GM19043 (cell line): ENCODE data around the gene TXNDC12.

ENCODE experiments used
- ATAC-seq: cut with Tn5 transposase; IDR thresholded peaks from one replicate; pipeline ENCODE4 v1.9.1; 2021; ENCODE audit warnings: low read depth; ENCODE audit not compliant: unreplicated experiment

Gene TXNDC12

DNA sequence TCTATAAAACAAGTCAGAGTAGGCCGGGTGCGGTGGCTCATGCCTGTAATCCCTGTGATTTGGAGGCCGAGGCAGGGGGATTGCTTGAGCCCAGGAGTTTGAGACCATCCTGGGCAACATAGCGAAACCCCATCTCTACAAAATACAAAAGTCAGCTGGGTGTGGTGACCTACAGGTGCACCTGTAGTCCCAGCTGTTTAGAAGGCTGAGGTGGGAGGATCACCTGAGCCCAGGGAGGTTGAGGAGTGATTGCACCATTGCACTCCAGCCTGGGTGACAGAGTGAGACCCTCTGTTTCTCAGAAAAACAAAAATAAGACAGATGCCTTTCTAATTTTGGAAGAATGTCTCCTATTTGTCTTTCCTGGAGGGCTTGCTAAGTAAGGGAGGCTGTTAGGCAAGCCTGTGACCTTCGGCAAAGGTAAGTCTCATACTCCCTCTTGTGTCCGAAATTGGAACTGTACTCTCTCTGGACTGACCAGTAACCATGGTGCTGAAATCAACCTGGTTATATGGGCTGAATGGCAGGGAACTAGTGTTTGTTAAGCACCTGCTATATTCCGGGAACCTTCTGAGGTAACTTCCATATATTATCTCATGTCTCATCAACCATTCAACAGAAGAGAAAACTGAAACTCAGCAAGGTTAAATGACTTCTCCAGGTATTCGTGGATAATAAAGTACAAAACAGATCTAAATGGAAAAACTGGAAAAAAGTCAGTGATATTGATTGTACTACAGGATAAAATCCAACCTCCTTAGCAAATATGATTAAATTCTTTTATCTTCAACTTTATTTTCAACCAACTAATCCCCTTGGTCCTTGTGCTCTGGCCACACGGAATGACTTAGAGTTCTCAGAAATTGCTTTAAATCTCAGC is 52.7 kb downstream of the TXNDC12 start:
- ATAC-seq = no peak

DNA sequence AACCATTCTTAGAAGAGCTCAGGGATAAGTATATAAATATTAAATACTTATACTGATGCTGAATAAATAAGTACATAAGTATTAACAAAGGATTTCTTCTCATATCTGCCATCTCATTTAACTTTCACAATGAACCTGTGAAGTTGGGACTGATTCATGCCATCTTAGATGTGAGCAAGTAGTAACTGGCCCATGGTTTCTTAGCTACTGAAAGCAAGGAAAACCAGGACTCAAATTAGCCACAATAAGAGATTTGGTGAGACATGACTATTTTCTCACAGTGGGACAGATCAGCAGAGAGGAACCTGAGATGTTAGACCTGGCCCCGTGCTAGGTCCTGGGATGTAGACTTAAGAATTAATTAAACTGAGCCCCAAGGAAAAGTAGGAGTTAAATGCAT is 56.3 kb downstream of the TXNDC12 start:
- no peak for ATAC-seq

DNA sequence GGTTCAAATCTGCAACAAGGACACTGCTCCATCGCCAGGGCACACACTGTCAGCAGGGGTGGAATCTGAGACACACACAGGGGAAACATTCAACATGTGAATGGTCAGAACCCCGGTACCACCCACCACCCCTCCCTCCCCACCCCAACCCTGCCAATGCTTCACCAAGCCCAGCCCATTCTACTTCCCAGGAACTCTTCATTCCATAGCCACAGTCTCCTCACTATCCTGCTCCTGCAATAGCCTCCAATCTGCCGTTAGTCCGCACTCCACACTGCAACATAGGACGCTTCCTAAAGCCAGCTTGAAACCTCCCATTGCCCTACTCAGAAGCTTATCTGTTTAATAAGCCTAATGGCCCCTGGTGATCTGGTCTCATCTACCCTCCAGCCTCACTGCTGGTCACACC is 57.0 kb downstream of the TXNDC12 start:
- ATAC-seq = no peak

DNA sequence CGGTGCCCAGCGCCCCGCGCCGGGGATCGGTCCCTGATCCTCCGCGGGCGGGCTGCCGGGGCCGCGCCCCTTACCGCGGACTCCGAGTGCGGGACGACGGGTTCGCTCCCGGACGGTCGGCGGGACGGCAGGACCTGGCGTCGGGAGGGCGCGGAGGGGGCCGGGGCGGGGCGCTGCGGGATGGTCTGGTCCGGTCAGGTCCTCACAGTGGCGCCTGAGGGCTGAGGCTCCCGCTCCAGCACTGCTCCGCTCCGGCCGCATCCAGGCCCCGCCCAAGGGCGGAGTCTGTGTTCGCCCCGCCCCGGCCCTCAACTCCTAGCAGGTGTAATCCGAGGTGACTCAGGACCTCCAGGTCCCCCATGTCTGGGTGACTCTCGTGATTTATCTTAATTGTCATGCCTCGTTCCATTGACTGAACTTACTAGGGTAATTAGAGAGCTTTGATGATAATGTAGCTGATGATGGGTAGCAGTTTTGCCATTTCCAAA is 64.5 kb downstream of the TXNDC12 start, which contains the start of gene RAB3B:
Gene RAB3B (minus strand): TSS at position 223 of the 488 bp plus-strand sequence. CDS start 13,583 bp downstream, outside the sequence.
- peak; percentile 93 for ATAC-seq

DNA sequence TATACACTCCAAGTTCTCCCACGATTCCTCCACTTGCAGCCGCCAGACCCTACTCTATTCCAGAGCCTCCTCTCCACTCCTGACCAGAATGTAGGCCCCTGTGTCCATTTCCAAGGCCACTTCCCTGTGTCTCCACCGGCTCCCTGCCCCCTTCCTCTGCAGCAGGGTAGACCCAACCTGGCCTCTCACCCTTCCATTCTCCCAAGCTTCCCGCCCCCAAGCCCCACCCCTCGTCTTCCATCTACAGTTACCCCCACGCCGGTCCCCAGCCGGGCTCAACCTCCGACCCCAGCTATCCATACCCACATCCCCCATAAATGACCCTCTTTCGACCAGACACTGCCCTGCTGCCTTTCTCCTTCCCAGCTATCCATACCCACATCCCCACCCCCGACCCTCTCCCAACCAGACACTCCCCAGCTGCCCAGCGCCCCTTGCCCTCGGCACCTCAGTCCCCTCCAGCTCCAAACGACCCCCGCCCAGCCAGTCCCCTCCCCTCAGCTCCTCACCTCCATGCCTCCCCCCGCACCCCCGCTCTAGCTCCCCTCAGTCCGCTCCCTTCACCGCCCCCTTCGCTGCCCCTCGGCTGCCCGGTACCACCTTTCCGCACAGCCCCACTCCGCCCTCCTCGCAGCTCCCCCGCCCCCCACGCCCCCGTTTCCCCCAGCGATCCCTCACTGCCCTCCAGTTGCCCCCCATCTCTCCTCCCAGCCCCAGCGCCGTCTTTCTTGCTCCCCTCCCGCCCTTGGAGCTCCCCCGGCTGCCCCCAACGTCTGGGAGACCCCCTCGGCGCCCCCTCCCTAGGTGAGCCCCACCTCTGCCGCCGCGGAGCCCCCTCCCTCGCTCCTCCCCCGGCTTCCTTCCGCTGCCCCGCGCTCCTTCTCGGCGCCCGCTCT is 65.2 kb downstream of the TXNDC12 start:
- no peak for ATAC-seq

DNA sequence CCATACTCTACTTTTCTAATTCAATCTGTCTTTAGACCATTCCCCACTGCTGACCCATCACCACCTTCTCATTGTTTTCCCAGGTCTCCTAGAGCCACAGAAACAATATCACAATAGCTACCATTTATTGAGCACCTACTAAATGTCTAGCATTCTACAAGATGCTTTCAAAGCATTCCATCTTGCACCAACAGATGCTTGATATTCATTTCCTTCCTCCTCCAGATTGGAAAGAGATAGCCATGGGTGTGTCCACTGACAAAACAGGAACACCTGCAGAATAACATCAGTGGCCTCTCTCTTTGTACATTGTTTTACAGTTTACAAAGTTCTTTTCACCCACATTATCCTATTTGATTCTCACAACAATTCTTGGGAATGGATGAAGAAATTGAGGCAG is 66.7 kb downstream of the TXNDC12 start:
- ATAC-seq = no peak

DNA sequence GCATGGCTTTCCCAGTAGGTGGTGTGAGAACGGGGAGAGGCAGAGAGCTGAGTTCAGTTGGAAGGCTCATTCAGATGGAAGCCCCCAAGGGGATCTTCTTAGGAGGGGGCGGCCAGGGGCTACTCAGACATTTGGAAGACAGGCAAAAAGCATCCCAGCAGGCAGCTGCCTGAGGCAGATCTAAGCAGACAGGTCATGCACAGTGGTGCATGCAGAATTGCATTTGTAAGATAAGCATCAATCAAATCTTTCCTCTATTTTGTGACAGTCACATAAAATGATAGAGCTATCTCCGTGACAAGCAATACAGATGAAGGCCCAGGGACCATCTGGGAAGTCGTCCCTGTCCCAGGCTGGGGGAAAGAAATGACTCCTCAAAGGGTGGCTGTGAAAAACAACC is 68.3 kb downstream of the TXNDC12 start:
- ATAC-seq = no peak

DNA sequence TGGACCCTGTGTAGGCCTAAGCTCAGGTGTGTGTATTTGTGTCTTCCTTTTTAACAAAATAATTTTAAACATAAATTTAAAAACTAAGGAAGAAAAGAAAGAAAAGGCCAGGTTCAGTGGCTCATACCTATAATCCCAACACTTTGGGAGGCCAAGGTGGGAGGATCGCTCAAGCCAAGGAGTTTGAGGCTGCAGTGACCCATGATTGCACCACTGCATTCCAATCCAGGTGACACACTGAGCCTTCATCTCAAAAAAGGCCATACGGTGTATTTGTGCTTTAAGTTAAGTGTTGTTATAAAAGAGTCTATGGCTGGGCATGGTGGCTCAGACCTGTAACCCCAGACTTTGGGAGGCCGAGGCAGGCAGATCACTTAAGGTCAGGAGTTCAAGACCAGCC is 72.8 kb downstream of the TXNDC12 start:
- no peak for ATAC-seq

DNA sequence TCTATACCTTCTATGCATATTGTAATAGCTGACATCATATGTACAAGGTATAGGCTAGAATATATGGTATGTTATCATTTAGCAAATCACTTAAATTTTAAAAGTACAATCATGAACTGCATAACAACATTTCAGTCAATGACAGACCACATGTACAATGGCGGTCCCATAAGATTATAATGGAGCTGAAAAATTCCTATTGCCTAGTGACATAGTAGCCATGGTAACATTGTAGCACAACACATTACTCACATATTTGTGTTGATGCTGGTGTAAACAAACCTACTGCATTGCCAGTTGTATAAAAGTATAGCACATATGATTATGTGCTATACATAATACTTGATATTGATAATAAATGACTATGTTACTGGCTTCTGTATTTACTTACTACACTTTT is 73.4 kb downstream of the TXNDC12 start:
- no peak for ATAC-seq

DNA sequence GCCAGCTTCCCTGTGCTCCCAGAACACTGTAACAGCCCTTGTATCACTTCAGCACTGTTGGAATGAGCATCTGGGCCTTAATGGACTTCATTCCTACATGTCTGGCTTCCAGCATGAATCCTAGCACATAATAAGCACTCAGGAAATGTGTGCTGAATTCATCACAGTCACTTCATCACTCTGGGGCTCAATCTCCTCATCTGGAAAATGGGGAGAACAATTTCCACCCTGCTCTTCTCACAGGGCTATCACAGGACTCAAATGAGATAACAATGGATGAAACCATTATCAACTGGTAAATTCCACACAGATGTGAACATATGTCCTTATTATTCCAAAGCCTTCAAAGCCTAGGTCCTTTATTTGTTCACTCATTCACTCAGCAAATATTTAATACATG is 76.9 kb downstream of the TXNDC12 start:
- ATAC-seq = no peak

DNA sequence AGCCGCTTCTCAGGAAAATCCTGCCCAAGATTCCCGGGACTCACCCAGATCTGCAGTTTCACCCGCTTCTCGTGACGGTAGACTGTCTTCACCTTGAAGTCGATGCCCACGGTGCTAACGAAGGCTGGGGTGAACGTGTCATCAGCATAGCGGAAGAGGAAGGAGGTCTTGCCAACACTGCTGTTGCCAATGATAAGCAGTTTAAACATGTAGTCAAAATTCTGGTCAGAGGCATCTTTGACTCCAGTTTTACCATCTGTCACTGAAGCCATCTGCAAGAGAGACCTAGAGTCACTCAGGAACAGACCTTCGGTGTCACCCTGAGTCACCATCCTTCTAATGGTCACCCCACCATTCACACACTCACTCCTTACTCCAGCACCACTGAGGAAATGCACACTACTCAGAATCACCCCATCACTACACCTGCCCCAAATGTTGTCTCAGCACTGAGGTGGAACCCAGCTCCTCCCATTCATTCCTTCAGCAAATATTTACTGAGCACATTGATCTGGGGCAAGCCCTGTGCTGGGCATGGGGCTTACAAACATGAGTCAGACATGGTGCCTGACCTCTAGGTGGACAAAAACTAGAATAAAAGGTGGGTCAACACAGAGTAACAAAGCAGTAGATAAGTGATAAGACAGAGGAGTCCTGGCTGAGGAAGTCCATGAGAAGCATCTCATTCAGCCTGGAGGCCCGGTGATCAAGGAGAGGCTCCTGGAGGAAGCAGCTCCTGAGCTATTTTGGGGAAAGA is 78.0 kb downstream of the TXNDC12 start:
- no peak for ATAC-seq

DNA sequence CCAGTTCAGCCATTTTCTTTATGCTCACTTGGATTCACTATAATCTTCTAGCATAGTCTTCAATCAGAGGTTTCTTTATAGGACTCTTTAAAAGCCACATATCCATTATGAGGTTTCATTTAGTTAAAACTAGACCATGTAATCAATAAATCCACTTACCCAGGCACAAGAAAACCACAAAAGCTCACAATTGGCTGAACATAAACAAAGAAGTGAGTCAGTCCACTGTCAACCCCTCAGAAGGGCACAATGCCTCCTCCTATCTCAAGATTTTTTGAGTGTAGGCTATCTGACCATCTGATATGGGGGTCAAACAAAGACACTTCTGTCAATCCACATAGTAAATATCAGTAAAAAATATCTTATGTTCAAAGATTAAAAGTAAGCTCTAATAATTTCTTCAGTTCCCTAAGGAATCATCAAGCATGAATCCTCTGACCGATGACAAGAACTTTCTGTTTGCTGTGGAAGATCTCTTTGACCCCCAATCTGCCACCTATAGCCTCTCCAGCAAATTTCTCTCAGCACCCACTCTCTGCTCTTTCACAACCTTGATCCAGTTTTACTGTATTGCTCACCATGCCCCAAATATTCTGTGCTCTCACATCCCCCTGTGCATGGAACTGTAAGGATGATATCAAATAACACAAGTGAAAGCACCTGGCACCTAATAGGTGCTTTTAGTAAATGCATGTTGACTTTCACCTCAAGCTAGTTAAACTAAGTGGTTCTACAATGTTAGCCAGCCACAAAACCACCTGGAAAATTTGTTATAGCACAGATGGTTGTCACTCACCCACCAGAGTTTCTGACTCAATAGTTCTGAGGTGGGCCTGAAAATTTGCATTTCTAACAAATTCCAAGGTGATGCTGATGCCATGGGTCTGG is 81.2 kb downstream of the TXNDC12 start:
- ATAC-seq = no peak
